ENCODE results near the gene KNDC1. TPM values are rescaled to one million over a fixed set of nuclear protein-coding genes. Genes with fewer than 3 reads are reported as not detected.

KNDC1 gene
- total RNA-seq, 1 donor from 2014 or later = 20.3 TPM

- Mint-ChIP-seq H3K27ac (no peak overlapping the region), H3K27me3 (ENCODE audit: low read depth) (peaks cover 3% of the 10 kb centered on the region), H3K4me1 (peaks cover 4% of the 10 kb centered on the region), H3K4me3 (no peak overlapping the region), H3K36me3 (peaks cover 3% of the 10 kb centered on the region), H3K9me3 (peaks cover 2% of the 10 kb centered on the region)
- TF ChIP-seq CTCF (IDR thresholded peaks at IDR 0.05; ENCODE audit: unreplicated experiment) = no peak
- DNase-seq (ENCODE audit: low spot score in 2 of 2, unreplicated experiment in 2 of 2) = peak in 1 of 2 experiments; percentile 14
Observed at GRCh38 chr10:133198621-133199487, 38.8 kb downstream of the KNDC1 start.

GRCh38 chr10:133199488-133199885 is 39.5 kb downstream of the KNDC1 start:
- DNase-seq (ENCODE audit: low spot score in 2 of 2, unreplicated experiment in 2 of 2) = peak in 1 of 2 experiments; percentile 6
- Mint-ChIP-seq H3K27me3 (ENCODE audit: low read depth) (no peaks in the 10 kb centered on the region), H3K9me3 (no peaks in the 10 kb centered on the region), H3K36me3 (peaks cover 3% of the 10 kb centered on the region), H3K4me1 (peaks cover 4% of the 10 kb centered on the region), H3K4me3 (no peak overlapping the region), H3K27ac (no peak overlapping the region)
- TF ChIP-seq CTCF (IDR thresholded peaks at IDR 0.05; ENCODE audit: unreplicated experiment) = no peak

GRCh38 chr10:133199992-133200611 is 40.1 kb downstream of the KNDC1 start:
- peaks cover 3% of the 10 kb centered on the region for H3K36me3 Mint-ChIP-seq
- no peak overlapping the region for H3K27ac Mint-ChIP-seq
- no peaks in the 10 kb centered on the region for H3K27me3 Mint-ChIP-seq (ENCODE audit: low read depth)
- peak in 1 of 2 experiments; percentile 14 for DNase-seq (ENCODE audit: low spot score in 2 of 2, unreplicated experiment in 2 of 2)
- H3K4me1 Mint-ChIP-seq = peaks cover 4% of the 10 kb centered on the region
- no peak overlapping the region for H3K4me3 Mint-ChIP-seq
- no peaks in the 10 kb centered on the region for H3K9me3 Mint-ChIP-seq
- TF ChIP-seq CTCF (IDR thresholded peaks at IDR 0.05; ENCODE audit: unreplicated experiment) = no peak

- Mint-ChIP-seq H3K27ac (no peak overlapping the region), H3K4me3 (no peak overlapping the region), H3K4me1 (peaks cover 4% of the 10 kb centered on the region), H3K27me3 (ENCODE audit: low read depth) (no peaks in the 10 kb centered on the region), H3K36me3 (peaks cover 3% of the 10 kb centered on the region), H3K9me3 (no peaks in the 10 kb centered on the region)
- TF ChIP-seq CTCF (IDR thresholded peaks at IDR 0.05; ENCODE audit: unreplicated experiment) = no peak
- peak in 1 of 2 experiments; percentile 8 for DNase-seq (ENCODE audit: low spot score in 2 of 2, unreplicated experiment in 2 of 2)
Observed at GRCh38 chr10:133200621-133201031, 40.6 kb downstream of the KNDC1 start.

- H3K27me3 Mint-ChIP-seq (ENCODE audit: low read depth) = no peaks in the 10 kb centered on the region
- H3K4me3 Mint-ChIP-seq = no peak overlapping the region
- H3K36me3 Mint-ChIP-seq = peaks cover 3% of the 10 kb centered on the region
- peaks cover 2% of the 10 kb centered on the region for H3K4me1 Mint-ChIP-seq
- DNase-seq (ENCODE audit: low spot score in 2 of 2, unreplicated experiment in 2 of 2) = no peak
- no peak for TF ChIP-seq CTCF (IDR thresholded peaks at IDR 0.05; ENCODE audit: unreplicated experiment)
- H3K9me3 Mint-ChIP-seq = no peaks in the 10 kb centered on the region
- H3K27ac Mint-ChIP-seq = no peak overlapping the region
Observed at GRCh38 chr10:133201151-133201947, 41.3 kb downstream of the KNDC1 start.
